ENCODE measurements around the gene PITPNC1.
"Not testable (repeated sequence)": the region's sequence is repeated elsewhere in the genome, so short reads cannot be mapped to it uniquely, and the experiment has no call there.

Gene PITPNC1

DNA sequence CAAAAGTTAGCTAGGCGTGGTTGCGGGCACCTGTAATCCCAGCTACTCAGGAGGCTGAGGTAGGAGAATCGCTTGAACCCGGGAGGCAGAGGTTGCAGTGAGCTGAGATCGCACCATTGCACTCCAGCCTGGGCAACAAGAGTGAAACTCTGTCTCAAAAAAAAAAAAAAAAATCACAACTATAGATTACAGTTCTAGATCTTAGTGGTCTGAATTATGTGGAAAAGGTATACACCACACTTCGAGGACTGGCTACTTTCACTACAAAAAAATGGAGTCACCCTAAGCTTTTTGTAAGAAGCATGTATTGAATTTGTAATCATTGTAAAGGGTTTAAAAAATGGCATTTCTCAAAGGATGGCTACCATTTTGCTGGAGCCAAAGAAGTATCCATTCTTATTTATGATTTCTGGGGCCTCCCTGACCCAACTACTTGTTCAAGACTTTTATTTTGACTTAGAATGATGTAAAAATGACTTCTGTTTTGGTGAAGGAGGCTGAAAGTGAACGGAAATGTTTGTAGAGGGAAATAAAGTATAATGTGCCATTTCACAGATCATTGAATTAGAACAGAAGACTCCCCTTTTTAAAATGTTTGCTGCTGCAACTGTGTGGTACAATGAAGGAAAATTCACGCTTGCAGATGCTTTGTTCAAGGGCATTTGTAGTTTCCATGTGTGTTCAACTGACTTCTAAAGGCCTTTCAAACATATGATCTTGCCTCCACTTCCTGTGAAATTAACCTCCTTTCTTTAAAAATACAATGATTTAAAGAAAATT lies 303.6 kb downstream of the PITPNC1 start:
- Mint-ChIP-seq H3K9me3 (no peaks in the 10 kb centered on the region), H3K4me1 (peaks cover 18% of the 10 kb centered on the region), H3K27me3 (no peaks in the 10 kb centered on the region), H3K4me3 (no peak overlapping the region), H3K36me3 (ENCODE audit: low read depth) (peaks cover 2% of the 10 kb centered on the region), H3K27ac (peak overlapping the region; percentile 21)
- DNase-seq = no peak
- no peak for ATAC-seq

DNA sequence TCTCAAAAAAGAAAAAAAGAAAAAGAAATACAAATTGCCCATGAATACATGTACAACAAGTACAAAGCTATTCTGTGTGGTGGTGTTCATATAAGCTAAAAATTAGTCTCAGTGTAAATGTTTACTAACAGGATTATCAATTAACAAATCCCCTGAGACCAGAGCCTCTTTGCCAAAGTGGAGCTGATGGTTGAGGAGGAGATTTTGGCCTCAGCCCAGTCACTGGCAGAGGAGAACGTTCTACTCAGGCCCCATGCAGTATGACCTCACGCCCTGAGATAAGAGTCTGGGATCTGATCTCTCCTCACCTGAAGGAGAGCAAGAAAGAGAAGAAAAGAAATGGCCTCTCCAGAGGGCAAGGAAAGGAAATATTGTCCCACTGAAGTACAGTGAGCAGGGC lies 305.1 kb downstream of the PITPNC1 start:
- H3K27me3 Mint-ChIP-seq = no peaks in the 10 kb centered on the region
- peaks cover 18% of the 10 kb centered on the region for H3K4me1 Mint-ChIP-seq
- no peak overlapping the region for H3K4me3 Mint-ChIP-seq
- no peaks in the 10 kb centered on the region for H3K36me3 Mint-ChIP-seq (ENCODE audit: low read depth)
- DNase-seq (no peak), ATAC-seq (no peak)
- H3K9me3 Mint-ChIP-seq = no peaks in the 10 kb centered on the region
- no peak overlapping the region for H3K27ac Mint-ChIP-seq

DNA sequence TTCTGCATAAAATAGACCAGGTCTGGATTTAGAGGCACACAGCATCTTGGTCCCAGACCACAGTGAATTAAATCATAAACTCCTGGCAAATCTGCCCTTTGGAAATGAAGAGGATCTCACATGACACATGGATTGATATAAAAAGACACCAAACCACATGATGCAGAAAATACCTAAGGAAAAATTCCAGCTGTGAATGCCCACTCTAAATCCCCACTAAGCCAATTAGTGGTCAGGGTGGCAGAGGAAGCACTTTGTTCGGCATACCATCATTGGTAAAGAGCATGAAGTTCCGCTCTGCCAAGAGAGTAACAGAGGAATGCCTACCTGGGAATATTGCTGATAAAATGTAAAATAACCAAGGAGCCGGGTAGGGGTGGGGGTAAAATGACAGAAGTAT lies 308.3 kb downstream of the PITPNC1 start:
- Mint-ChIP-seq H3K27me3 (no peaks in the 10 kb centered on the region), H3K4me3 (no peak overlapping the region), H3K27ac (no peak overlapping the region), H3K4me1 (peaks cover 11% of the 10 kb centered on the region), H3K36me3 (ENCODE audit: low read depth) (no peaks in the 10 kb centered on the region), H3K9me3 (no peaks in the 10 kb centered on the region)
- DNase-seq (no peak), ATAC-seq (no peak)

DNA sequence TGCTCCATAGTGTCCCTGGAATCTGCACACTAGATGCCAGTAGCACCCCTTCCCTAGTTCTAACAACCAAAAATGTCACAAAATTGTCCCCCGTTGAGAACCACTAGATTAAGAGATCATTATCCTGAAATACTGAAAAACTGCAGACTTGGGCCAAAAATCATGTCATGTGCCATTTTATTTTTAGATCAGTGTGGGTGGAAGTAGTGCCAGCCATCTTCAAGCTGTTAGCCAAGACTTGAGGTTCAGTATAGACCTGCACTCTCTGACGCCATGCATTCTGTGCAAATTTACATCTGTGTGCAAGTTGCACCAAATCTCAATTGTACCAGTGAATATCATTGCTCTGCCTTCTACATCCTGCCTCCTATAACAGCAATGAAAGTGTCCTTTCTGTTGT lies 309.2 kb downstream of the PITPNC1 start:
- no peaks in the 10 kb centered on the region for H3K9me3 Mint-ChIP-seq
- peaks cover 3% of the 10 kb centered on the region for H3K4me1 Mint-ChIP-seq
- H3K27ac Mint-ChIP-seq = no peak overlapping the region
- H3K36me3 Mint-ChIP-seq (ENCODE audit: low read depth) = no peaks in the 10 kb centered on the region
- DNase-seq = no peak
- ATAC-seq = no peak
- no peak overlapping the region for H3K4me3 Mint-ChIP-seq
- no peaks in the 10 kb centered on the region for H3K27me3 Mint-ChIP-seq

DNA sequence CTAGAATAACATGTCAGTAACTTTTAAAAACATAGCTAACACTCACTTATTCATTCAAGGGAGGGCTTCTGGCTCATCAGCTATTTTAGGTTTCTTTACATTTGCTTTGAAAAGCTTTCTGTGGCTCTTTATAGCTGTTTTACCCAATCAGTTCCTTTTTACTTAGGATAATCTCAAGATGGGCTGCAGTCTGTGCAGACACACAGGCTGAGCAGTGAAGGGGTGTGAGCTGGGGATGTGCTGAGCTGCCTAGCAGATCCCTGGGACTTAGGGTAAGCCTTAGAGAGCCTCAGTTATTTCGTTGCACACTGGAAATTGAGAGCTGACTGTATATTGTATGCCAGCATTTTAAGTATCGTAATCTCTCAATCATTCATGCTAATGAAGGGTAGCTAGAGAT lies 310.4 kb downstream of the PITPNC1 start:
- Mint-ChIP-seq H3K27ac (no peak overlapping the region), H3K27me3 (no peaks in the 10 kb centered on the region), H3K36me3 (ENCODE audit: low read depth) (peaks cover 2% of the 10 kb centered on the region), H3K4me1 (peaks cover 3% of the 10 kb centered on the region), H3K4me3 (no peak overlapping the region), H3K9me3 (no peaks in the 10 kb centered on the region)
- DNase-seq (no peak), ATAC-seq (no peak)

DNA sequence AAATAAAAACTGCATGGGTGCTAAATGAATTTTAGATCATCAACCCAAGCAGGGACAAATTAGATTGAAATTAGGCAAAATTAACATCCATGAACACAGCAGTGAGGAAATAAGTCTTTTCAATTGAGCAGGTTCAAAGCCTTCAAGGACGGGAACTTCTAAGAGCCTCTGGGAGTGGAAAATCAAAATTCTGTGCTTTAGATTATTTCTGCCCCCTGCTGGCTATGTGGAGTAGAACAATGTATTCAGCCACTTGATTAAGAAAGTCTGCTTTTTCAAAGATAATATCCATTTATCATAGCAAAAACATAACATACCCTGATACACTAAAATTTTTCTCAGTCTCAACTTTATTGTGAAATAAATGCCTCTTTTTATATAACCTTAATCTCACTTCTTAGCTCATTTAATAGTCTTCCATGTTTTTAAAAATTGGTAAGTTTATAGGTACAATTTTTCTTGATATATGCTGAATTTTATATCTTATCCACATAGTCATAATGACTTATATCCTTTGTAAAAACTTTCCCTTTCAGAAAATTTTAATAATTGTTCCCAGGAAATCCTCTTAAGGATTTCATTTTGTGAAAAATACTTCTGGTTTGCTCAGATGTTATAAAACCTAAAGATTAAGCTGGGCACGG lies 312.6 kb downstream of the PITPNC1 start:
- Mint-ChIP-seq H3K9me3 (no peaks in the 10 kb centered on the region), H3K4me1 (peaks cover 3% of the 10 kb centered on the region), H3K4me3 (no peak overlapping the region), H3K27ac (no peak overlapping the region), H3K36me3 (ENCODE audit: low read depth) (peaks cover 6% of the 10 kb centered on the region), H3K27me3 (no peaks in the 10 kb centered on the region)
- peak; percentile 45 for DNase-seq
- no peak for ATAC-seq

DNA sequence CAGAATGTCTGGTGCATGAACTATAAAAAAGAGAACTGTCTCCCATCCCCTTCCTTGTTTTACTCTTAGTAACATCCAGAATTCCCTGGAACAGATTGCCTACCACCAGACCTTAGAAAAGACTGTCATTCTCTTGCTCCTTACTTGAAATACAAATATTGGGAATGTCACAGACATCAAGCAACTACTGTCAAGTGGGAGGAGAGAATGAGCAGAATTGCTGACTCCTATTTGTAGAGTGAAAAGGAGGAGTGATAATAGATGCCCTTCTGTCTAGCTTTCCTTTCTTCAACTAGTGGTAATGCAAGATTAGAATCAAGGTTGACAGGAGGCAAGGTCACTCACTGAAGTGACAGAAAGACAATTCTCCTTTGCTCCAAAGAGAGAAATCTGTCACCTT lies 316.7 kb downstream of the PITPNC1 start:
- Mint-ChIP-seq H3K4me1 (peaks cover 3% of the 10 kb centered on the region), H3K9me3 (no peaks in the 10 kb centered on the region), H3K4me3 (no peak overlapping the region), H3K27me3 (no peaks in the 10 kb centered on the region), H3K27ac (no peak overlapping the region), H3K36me3 (ENCODE audit: low read depth) (peaks cover 6% of the 10 kb centered on the region)
- ATAC-seq = no peak
- no peak for DNase-seq

DNA sequence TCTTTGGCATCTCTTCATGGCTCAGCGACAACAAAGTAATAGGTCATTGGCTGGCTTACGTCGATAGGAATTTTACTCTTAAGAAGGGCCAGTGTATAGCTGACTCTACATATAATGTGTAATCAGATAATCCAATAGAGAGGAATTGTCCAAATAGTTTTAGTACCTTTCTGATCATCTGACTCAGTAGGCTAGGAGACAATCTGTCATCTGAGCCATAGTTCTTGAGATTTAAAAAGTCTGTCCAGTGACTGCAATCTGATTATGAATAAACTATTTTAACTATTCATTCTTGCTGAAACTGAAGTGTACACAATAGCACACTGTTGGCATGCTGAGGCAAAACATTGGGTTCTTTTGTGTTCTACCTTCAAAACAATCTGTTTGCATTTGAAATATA lies 319.3 kb downstream of the PITPNC1 start:
- Mint-ChIP-seq H3K27me3 (no peaks in the 10 kb centered on the region), H3K4me1 (no peaks in the 10 kb centered on the region), H3K4me3 (no peak overlapping the region), H3K9me3 (no peaks in the 10 kb centered on the region), H3K36me3 (ENCODE audit: low read depth) (peaks cover 6% of the 10 kb centered on the region), H3K27ac (peak overlapping the region; percentile 22)
- DNase-seq (no peak), ATAC-seq (no peak)

DNA sequence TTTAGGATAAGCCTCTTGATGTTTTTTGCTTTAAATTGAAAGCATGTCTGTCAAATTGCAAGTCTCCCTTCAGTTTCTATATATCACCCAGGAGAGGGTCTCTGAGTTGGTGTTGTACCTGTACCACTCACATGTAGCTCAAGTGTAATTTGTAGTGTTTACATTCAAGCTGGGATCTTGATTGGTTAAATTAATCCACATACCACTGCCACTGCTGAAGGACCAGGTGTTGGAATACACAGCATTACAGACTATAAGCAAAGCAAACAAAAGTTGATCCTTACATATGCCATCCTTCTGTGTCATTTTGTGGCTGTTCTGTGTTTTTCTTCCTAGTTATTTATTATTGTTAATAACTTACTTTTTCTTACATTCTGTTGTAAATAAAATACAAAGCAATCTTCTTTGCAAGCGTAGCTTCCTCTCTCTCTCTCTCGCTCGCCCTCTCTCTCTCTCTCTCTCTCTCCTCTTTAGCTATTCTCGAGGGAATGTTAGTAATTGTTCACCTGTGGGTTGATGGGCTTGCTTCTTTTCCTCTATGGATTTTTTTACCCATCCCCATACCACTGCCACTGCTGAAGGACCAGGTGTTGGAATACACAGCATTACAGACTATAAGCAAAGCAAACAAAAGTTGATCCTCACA lies 319.9 kb downstream of the PITPNC1 start:
- ATAC-seq (no peak), DNase-seq (no peak)
- H3K9me3 Mint-ChIP-seq = no peaks in the 10 kb centered on the region
- no peaks in the 10 kb centered on the region for H3K4me1 Mint-ChIP-seq
- H3K27ac Mint-ChIP-seq = no peak overlapping the region
- peaks cover 6% of the 10 kb centered on the region for H3K36me3 Mint-ChIP-seq (ENCODE audit: low read depth)
- no peaks in the 10 kb centered on the region for H3K27me3 Mint-ChIP-seq
- H3K4me3 Mint-ChIP-seq = no peak overlapping the region

DNA sequence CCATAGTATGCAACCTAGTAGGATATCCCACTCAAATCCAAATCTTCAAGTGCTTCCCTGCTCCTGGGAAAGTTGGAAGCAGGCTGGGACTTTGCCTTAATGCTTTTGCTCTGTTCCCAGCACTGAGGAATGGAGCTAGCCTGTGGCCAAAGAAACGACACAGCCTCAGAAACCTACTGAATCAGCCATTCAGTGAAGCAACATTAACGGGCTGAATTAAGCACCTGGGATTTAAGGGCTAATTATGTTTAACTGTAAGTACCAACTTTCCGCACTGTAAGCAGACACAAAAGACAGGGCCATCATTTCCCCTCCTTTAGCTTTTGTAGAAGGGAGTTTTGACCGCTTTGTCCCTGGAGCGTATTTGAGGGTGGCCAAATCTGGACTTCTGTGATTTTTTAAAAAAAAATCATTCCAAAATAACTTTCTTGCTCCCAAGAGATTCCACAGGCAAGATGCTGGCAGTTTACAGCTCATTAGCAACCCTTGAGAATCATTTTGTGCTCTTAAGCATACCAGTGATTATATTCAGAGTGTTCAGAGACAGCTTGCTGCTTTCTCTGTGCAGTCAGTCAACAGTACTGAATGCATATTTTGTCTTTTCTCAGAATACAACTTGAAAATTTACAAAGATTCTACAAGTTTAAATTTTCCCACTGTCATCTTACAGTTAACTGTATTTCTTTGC lies 323.1 kb downstream of the PITPNC1 start:
- no peak for ATAC-seq
- H3K9me3 Mint-ChIP-seq = no peaks in the 10 kb centered on the region
- DNase-seq = no peak
- no peaks in the 10 kb centered on the region for H3K4me1 Mint-ChIP-seq
- H3K27me3 Mint-ChIP-seq = no peaks in the 10 kb centered on the region
- no peak overlapping the region for H3K4me3 Mint-ChIP-seq
- no peaks in the 10 kb centered on the region for H3K36me3 Mint-ChIP-seq (ENCODE audit: low read depth)
- H3K27ac Mint-ChIP-seq = no peak overlapping the region

DNA sequence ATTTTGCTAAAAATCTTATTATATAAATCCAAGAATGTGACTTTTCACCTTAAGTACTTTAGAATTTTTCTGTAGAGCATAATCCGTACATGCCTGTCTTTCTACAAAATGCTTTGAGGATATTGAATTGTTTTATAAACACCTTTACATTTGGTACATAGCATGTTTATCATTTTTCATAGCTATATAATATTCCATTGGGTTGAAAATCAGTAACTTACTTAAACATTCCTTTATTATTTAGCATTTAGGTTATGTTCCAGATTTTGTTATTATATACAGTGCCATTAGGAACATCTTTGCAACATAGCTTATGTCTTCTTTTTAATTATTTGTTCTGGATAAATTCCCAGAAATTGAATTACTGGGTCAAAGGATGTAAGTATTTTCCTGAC lies 323.6 kb downstream of the PITPNC1 start:
- no peak overlapping the region for H3K27ac Mint-ChIP-seq
- H3K4me3 Mint-ChIP-seq = no peak overlapping the region
- H3K36me3 Mint-ChIP-seq (ENCODE audit: low read depth) = no peaks in the 10 kb centered on the region
- no peaks in the 10 kb centered on the region for H3K27me3 Mint-ChIP-seq
- H3K4me1 Mint-ChIP-seq = no peaks in the 10 kb centered on the region
- DNase-seq (no peak), ATAC-seq (no peak)
- no peaks in the 10 kb centered on the region for H3K9me3 Mint-ChIP-seq

DNA sequence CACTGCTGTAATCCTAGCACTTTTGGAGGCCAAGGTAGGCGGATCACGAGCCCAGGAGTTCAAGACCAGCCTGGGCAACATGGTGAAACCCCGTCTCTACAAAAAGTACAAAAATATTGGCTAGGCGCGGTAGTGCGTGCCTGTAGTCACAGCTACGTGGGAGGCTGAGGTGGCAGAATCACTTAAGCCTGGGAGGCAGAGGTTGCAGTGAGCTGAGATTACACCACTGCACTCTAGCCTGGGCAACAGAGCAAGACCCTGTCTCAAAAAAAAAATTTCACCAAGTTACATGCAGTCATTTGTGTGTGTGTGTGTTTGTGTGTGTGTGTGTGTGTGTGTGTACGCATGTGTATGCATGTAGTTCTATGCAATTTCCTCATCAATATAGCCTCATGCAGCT lies 325.8 kb downstream of the PITPNC1 start:
- ATAC-seq; H3K4me1 Mint-ChIP-seq; DNase-seq; H3K27me3 Mint-ChIP-seq; H3K36me3 Mint-ChIP-seq (ENCODE audit: low read depth); H3K9me3 Mint-ChIP-seq; H3K4me3 Mint-ChIP-seq; H3K27ac Mint-ChIP-seq: not testable (repeated sequence)

DNA sequence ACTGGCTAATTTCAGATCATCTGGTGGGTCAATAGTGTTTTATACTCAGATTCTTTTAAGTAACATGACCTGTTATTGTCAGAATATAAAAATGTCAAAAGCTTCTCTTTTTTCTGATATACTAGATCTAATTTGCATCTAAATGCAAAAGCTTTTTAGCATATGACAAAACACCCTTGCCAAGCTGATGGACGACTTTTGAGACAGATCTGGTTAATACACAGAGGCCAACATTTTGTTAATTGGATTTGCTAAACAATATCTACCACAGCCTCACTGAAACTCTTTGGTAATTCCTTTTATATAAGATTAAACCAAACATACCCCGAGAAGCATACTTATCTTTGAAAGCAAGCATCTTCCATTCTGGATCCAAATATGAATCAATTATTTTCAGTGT lies 330.4 kb downstream of the PITPNC1 start:
- no peak overlapping the region for H3K4me3 Mint-ChIP-seq
- DNase-seq (no peak), ATAC-seq (no peak)
- no peaks in the 10 kb centered on the region for H3K36me3 Mint-ChIP-seq (ENCODE audit: low read depth)
- H3K27ac Mint-ChIP-seq = no peak overlapping the region
- H3K9me3 Mint-ChIP-seq = no peaks in the 10 kb centered on the region
- no peaks in the 10 kb centered on the region for H3K4me1 Mint-ChIP-seq
- peaks cover 4% of the 10 kb centered on the region for H3K27me3 Mint-ChIP-seq

DNA sequence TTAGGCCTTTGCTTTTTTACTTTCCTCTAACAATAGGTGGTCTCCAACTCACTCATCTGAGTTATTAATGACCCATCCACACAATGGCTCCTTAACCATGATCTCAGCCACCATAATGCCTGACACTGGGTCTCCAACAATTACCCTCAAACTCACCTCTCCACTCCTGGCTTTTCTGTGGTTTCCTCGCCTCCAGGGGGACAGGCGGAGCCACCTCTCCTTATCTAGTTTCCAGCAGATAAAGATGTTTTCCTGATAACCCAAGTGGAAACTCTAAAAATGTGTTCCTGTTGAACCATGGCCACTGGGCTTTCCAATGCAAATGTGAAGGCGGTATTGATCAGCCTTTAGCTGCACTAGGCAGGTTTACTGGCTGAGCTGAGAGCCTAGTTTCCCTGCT lies 331.3 kb downstream of the PITPNC1 start:
- no peak for ATAC-seq
- Mint-ChIP-seq H3K4me1 (no peaks in the 10 kb centered on the region), H3K4me3 (no peak overlapping the region), H3K27me3 (peaks cover 9% of the 10 kb centered on the region), H3K9me3 (no peaks in the 10 kb centered on the region), H3K27ac (no peak overlapping the region), H3K36me3 (ENCODE audit: low read depth) (no peaks in the 10 kb centered on the region)
- no peak for DNase-seq

DNA sequence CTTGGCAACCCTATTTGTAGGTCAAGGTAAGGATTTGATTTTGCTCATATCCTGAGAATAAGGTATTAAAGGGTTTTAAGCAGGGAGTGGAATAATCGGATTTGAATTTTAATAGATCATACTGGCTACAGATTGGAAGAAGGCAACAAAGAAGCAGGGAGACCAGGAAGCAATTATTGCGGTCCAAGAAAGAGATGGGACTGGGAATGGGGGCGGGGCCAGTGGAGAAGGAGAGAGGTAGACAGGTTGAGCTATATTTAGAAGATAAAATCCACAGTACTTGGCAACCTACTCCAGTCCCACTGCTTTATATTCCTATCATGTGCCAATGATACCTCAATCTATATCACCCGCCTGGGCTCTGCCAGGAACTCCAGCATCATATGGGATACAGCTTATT lies 334.8 kb downstream of the PITPNC1 start:
- Mint-ChIP-seq H3K27me3 (peaks cover 9% of the 10 kb centered on the region), H3K9me3 (no peaks in the 10 kb centered on the region), H3K4me3 (no peak overlapping the region), H3K36me3 (ENCODE audit: low read depth) (no peaks in the 10 kb centered on the region), H3K27ac (no peak overlapping the region), H3K4me1 (peaks cover 6% of the 10 kb centered on the region)
- ATAC-seq = no peak
- DNase-seq = no peak

All from activated naive CD8-positive, alpha-beta T cell treated with anti-CD3 and anti-CD28 coated beads, Interleukin-2, amount 50 U/mL, for 24 hours (primary cell).